Dorsolateral prefrontal cortex (tissue), 118 donors: ENCODE measurements around the gene IRAG1. TPM values are rescaled to one million over a fixed set of nuclear protein-coding genes. Genes with fewer than 3 reads are reported as not detected.

ENCODE experiments used
- total RNA-seq, 120 experiments: library from RNA; stranded (reverse); gene quantifications; one replicate each; pipeline versions ENCODE4 v1.2.3 to v1.2.4, GENCODE V29; 2022

IRAG1 gene
- total RNA-seq, 120 experiments from 2014 or later = 39.1 to 210 (median 73.5) TPM

Other genes starting within 250 kb of the IRAG1 start
- gene AMPD3, start 238.5 kb downstream of the IRAG1 start, total RNA-seq = 10 to 100 TPM; 14.7 to 74.3 (median 28.6) TPM
- 100 to 1,000 TPM in 15 of 120 experiments, 10 to 100 TPM in 105; 47.2 to 142 (median 77.9) TPM for gene RNF141, start 152.6 kb downstream of the IRAG1 start, total RNA-seq
- 10 to 100 TPM in 45 of 120 experiments, 1 to 10 TPM in 75; 2.0 to 88.5 (median 7.9) TPM for gene LYVE1, start 125.1 kb downstream of the IRAG1 start, total RNA-seq
- 10 to 100 TPM; 20.3 to 43.5 (median 27.9) TPM for gene CTR9, start 57.5 kb upstream of the IRAG1 start, total RNA-seq
- gene EIF4G2, start 115.2 kb upstream of the IRAG1 start, total RNA-seq = 100 to 1,000 TPM; 452 to 826 (median 596) TPM
- 100 to 1,000 TPM in 1 of 120 experiments, 10 to 100 TPM in 119; 45.9 to 102 (median 63.1) TPM for gene ZBED5, start 164.3 kb upstream of the IRAG1 start, total RNA-seq